ENCODE measurements around the gene UNCX.
"Not testable (repeated sequence)": the region's sequence is repeated elsewhere in the genome, so short reads cannot be mapped to it uniquely, and the experiment has no call there.

Gene UNCX

GRCh38 chr7:1257863-1258262 is 25.2 kb downstream of the UNCX start:
- no peak for DNase-seq (ENCODE audit: low spot score)

GRCh38 chr7:1259621-1260243 is 27.1 kb downstream of the UNCX start:
- no peak for DNase-seq (ENCODE audit: low spot score)

- no peak for DNase-seq (ENCODE audit: low spot score)
These were observed 27.6 kb downstream of the UNCX start for GRCh38 chr7:1260244-1260635.

GRCh38 chr7:1261036-1261435 is 28.4 kb downstream of the UNCX start:
- not testable (repeated sequence) for DNase-seq (ENCODE audit: low spot score)

GRCh38 chr7:1262441-1262840 is 29.8 kb downstream of the UNCX start:
- no peak for DNase-seq (ENCODE audit: low spot score)

GRCh38 chr7:1263391-1263951 is 30.8 kb downstream of the UNCX start:
- no peak for DNase-seq (ENCODE audit: low spot score)

GRCh38 chr7:1264345-1265280 is 31.9 kb downstream of the UNCX start:
- no peak for DNase-seq (ENCODE audit: low spot score)

- DNase-seq (ENCODE audit: low spot score), result no peak
These were observed 34.6 kb downstream of the UNCX start for GRCh38 chr7:1267016-1267900.

GRCh38 chr7:1268076-1268815 is 35.6 kb downstream of the UNCX start:
- DNase-seq (ENCODE audit: low spot score), result no peak

GRCh38 chr7:1268866-1269265 is 36.2 kb downstream of the UNCX start:
- no peak for DNase-seq (ENCODE audit: low spot score)

GRCh38 chr7:1269336-1269890 is 36.7 kb downstream of the UNCX start:
- no peak for DNase-seq (ENCODE audit: low spot score)

GRCh38 chr7:1270181-1270580 is 37.5 kb downstream of the UNCX start:
- DNase-seq (ENCODE audit: low spot score), result no peak

- no peak for DNase-seq (ENCODE audit: low spot score)
These were observed 38.4 kb downstream of the UNCX start for GRCh38 chr7:1271046-1271445.

GRCh38 chr7:1271656-1272055 is 39.0 kb downstream of the UNCX start:
- no peak for DNase-seq (ENCODE audit: low spot score)

GRCh38 chr7:1272136-1272535 is 39.5 kb downstream of the UNCX start:
- not testable (repeated sequence) for DNase-seq (ENCODE audit: low spot score)

- DNase-seq (ENCODE audit: low spot score), result no peak
These were observed 41.6 kb downstream of the UNCX start for GRCh38 chr7:1274121-1274875.

- no peak for DNase-seq (ENCODE audit: low spot score)
These were observed 42.3 kb downstream of the UNCX start for GRCh38 chr7:1274876-1275375.

GRCh38 chr7:1275451-1276381 is 43.0 kb downstream of the UNCX start:
- no peak for DNase-seq (ENCODE audit: low spot score)

- DNase-seq (ENCODE audit: low spot score), result no peak
These were observed 44.0 kb downstream of the UNCX start for GRCh38 chr7:1276626-1277175.

Measured in CD4-positive, alpha-beta T cell treated with Interleukin-6 at 100 ng/mL for 8 hours (primary cell).